GM23248 (cell line): Measurements from ENCODE around the gene NKAIN2. TPM values are rescaled to one million over a fixed set of nuclear protein-coding genes. Genes with fewer than 3 reads are reported as not detected.

ENCODE experiments used
- DNase-seq: peaks from one replicate; pipeline ENCODE4 v3.0.0-alpha.2; 2015
- H2AFZ ChIP-seq: fragments of 200-600 bp; sonication (generic); 2 replicates; pipeline ENCODE4 v1.6.1; 2016; ENCODE audit warnings: antibody characterized with exemption
- H3F3A ChIP-seq: fragments of 200-600 bp; sonication (generic); 2 replicates; pipeline ENCODE4 v1.6.1; 2016; ENCODE audit warnings: mild to moderate bottlenecking, antibody characterized with exemption, mixed run types; ENCODE audit not compliant: insufficient read depth
- H3K27ac ChIP-seq: fragments of 200-600 bp; sonication (generic); 2 replicates; pipeline ENCODE4 v1.5.1; 2016; ENCODE audit warnings: mild to moderate bottlenecking
- H3K27me3 ChIP-seq: fragments of 200-600 bp; sonication (generic); replicated peaks from 2 replicates; pipeline ENCODE4 v1.6.1; 2016; ENCODE audit warnings: mild to moderate bottlenecking; ENCODE audit not compliant: insufficient read depth
- H3K36me3 ChIP-seq: fragments of 200-600 bp; sonication (generic); 2 replicates; pipeline ENCODE4 v1.6.1; 2016; ENCODE audit warnings: low read depth, mild to moderate bottlenecking
- H3K4me1 ChIP-seq: fragments of 200-600 bp; sonication (generic); 2 replicates; pipeline ENCODE4 v1.6.1; 2016; ENCODE audit warnings: mild to moderate bottlenecking; ENCODE audit not compliant: insufficient read depth
- H3K4me2 ChIP-seq: fragments of 200-600 bp; sonication (generic); one replicate; pipeline ENCODE4 v1.6.1; 2016; ENCODE audit warnings: mild to moderate bottlenecking; ENCODE audit not compliant: unreplicated experiment
- H3K4me3 ChIP-seq: fragments of 200-600 bp; sonication (generic); 2 replicates; pipeline ENCODE4 v1.5.1; 2016; ENCODE audit warnings: mild to moderate bottlenecking
- H3K79me2 ChIP-seq: fragments of 200-600 bp; sonication (generic); 2 replicates; pipeline ENCODE4 v1.6.1; 2016; ENCODE audit warnings: mild to moderate bottlenecking; ENCODE audit not compliant: insufficient read depth
- H3K9ac ChIP-seq: fragments of 200-600 bp; sonication (generic); 2 replicates; pipeline ENCODE4 v1.6.1; 2016; ENCODE audit warnings: mild to moderate bottlenecking
- H3K9me2 ChIP-seq: fragments of 200-600 bp; sonication (generic); 2 replicates; pipeline ENCODE4 v1.6.1; 2016; ENCODE audit warnings: mixed run types, mild to moderate bottlenecking, moderate library complexity; ENCODE audit not compliant: insufficient read depth
- H3K9me3 ChIP-seq: fragments of 200-600 bp; sonication (generic); one replicate; pipeline ENCODE4 v1.6.1; 2017; ENCODE audit warnings: low read depth
- H4K20me1 ChIP-seq: fragments of 200-600 bp; sonication (generic); 2 replicates; pipeline ENCODE4 v1.6.0; 2016; ENCODE audit not compliant: insufficient read depth
- EZH2 ChIP-seq: fragments of 200-600 bp; sonication (generic); IDR thresholded peaks from 2 replicates; pipeline ENCODE4 v1.6.1; 2018; ENCODE audit warnings: antibody characterized with exemption, mild to moderate bottlenecking; ENCODE audit not compliant: insufficient read depth, poor library complexity, severe bottlenecking
- EZH2phosphoT487 ChIP-seq: fragments of 200-600 bp; sonication (generic); IDR thresholded peaks from 2 replicates; pipeline ENCODE4 v1.6.1; 2018; ENCODE audit warnings: antibody characterized with exemption, moderate library complexity, mild to moderate bottlenecking, low read depth; ENCODE audit not compliant: insufficient read depth
- WGBS, 2 experiments: methylation state at CpG; one replicate each; pipeline ENCODE4 v1.1.6; 2015 to 2017; ENCODE audit warnings: low lambda C conversion rate in 2 of 2, low coverage in 1 of 2; ENCODE audit errors: missing lambda C conversion rate in 2 of 2; 5-methylcytosine and 5-hydroxymethylcytosine counted together
- in situ Hi-C: fragments of 300-500 bp; cut with MboI; formaldehyde crosslinking; loops from 2 replicates; pipeline ENCODE4 v1.15.0; 2020
- polyA plus RNA-seq: library from polyadenylated mRNA; unstranded; fragments of >200 nt; fragmentation: Nextera tagmentation; extraction: Ambion mirVana; gene quantifications from 2 replicates; pipeline ENCODE4 v1.2.1, GENCODE V29; 2016
- total RNA-seq: library from RNA; depleted of rRNA; stranded (reverse); fragments of >200 nt; shearing (Covaris generic); gene quantifications from 2 replicates; pipeline ENCODE4 v1.2.3, GENCODE V29; 2014

NKAIN2 gene
- total and polyA plus RNA-seq, 2 experiments from 2014 or later = not detected

GRCh38 chr6:123808556-123808955 is 4.9 kb downstream of the NKAIN2 start:
- no peaks in the 10 kb centered on the region for H3F3A ChIP-seq
- H3K4me2 ChIP-seq = no peak overlapping the region
- no peak overlapping the region for H3K4me3 ChIP-seq
- in situ Hi-C loops = no loop called here
- H3K79me2 ChIP-seq = no peaks in the 10 kb centered on the region
- no peak for DNase-seq
- no peak overlapping the region for H3K27ac ChIP-seq
- TF ChIP-seq EZH2phosphoT487 = no peak
- TF ChIP-seq EZH2 = no peak
- H4K20me1 ChIP-seq = no peaks in the 10 kb centered on the region
- no peak overlapping the region for H3K9ac ChIP-seq
- H3K36me3 ChIP-seq = no peaks in the 10 kb centered on the region
- no peaks in the 10 kb centered on the region for H3K9me3 ChIP-seq
- 68 to 70% methylated on average over 3 of the region's 3 CpGs for WGBS, 2 experiments
- no peaks in the 10 kb centered on the region for H3K9me2 ChIP-seq
- no peaks in the 10 kb centered on the region for H3K4me1 ChIP-seq
- no peak overlapping the region for H2AFZ ChIP-seq
- H3K27me3 ChIP-seq = peaks cover 49% of the 10 kb centered on the region

- 65 to 70% methylated on average over 3 of the region's 3 CpGs for WGBS, 2 experiments
- Histone ChIP-seq H4K20me1 (no peaks in the 10 kb centered on the region), H3K9me2 (no peaks in the 10 kb centered on the region)
Observed at GRCh38 chr6:123810214-123810613, 6.5 kb downstream of the NKAIN2 start.

GRCh38 chr6:123810948-123811347 is 7.3 kb downstream of the NKAIN2 start:
- H3K9me3 ChIP-seq = no peaks in the 10 kb centered on the region
- in situ Hi-C loops = no loop called here
- WGBS, 2 experiments = 61 to 62% methylated on average over 2 of the region's 2 CpGs

More at GRCh38 chr6:123810214-123810613, 6.5 kb downstream of the NKAIN2 start:
- in situ Hi-C loops = no loop called here
- H3K27me3 ChIP-seq = peaks cover 35% of the 10 kb centered on the region
- no peak overlapping the region for H3K4me3 ChIP-seq
- no peaks in the 10 kb centered on the region for H3K9me3 ChIP-seq
- no peak overlapping the region for H3K27ac ChIP-seq
- H3K4me2 ChIP-seq = no peak overlapping the region
- no peaks in the 10 kb centered on the region for H3K4me1 ChIP-seq
- no peak overlapping the region for H2AFZ ChIP-seq
- no peaks in the 10 kb centered on the region for H3F3A ChIP-seq
- TF ChIP-seq EZH2 = no peak
- no peak for TF ChIP-seq EZH2phosphoT487
- DNase-seq = no peak
- no peaks in the 10 kb centered on the region for H3K79me2 ChIP-seq
- no peaks in the 10 kb centered on the region for H3K36me3 ChIP-seq
- H3K9ac ChIP-seq = no peak overlapping the region

GRCh38 chr6:123811378-123811777 is 7.7 kb downstream of the NKAIN2 start:
- H2AFZ ChIP-seq = no peak overlapping the region
- WGBS, 2 experiments = 0 to 9% methylated on average over 1 of the region's 1 CpG
- H4K20me1 ChIP-seq = no peaks in the 10 kb centered on the region
- H3F3A ChIP-seq = no peaks in the 10 kb centered on the region
- H3K36me3 ChIP-seq = no peaks in the 10 kb centered on the region
- in situ Hi-C loops = no loop called here
- no peak for DNase-seq
- no peaks in the 10 kb centered on the region for H3K9me2 ChIP-seq
- no peaks in the 10 kb centered on the region for H3K9me3 ChIP-seq
- H3K4me2 ChIP-seq = no peak overlapping the region
- peaks cover 24% of the 10 kb centered on the region for H3K27me3 ChIP-seq
- TF ChIP-seq EZH2phosphoT487 = no peak
- TF ChIP-seq EZH2 = no peak
- no peaks in the 10 kb centered on the region for H3K79me2 ChIP-seq
- H3K4me3 ChIP-seq = no peak overlapping the region
- H3K27ac ChIP-seq = no peak overlapping the region
- no peak overlapping the region for H3K9ac ChIP-seq
- H3K4me1 ChIP-seq = no peaks in the 10 kb centered on the region

More at GRCh38 chr6:123810948-123811347, 7.3 kb downstream of the NKAIN2 start:
- no peaks in the 10 kb centered on the region for H3K9me2 ChIP-seq
- no peak overlapping the region for H3K9ac ChIP-seq
- H3F3A ChIP-seq = no peaks in the 10 kb centered on the region
- H3K27me3 ChIP-seq = peaks cover 28% of the 10 kb centered on the region
- no peak overlapping the region for H3K27ac ChIP-seq
- DNase-seq = no peak
- H3K79me2 ChIP-seq = no peaks in the 10 kb centered on the region
- no peak for TF ChIP-seq EZH2
- TF ChIP-seq EZH2phosphoT487 = no peak
- H3K4me1 ChIP-seq = no peaks in the 10 kb centered on the region
- H2AFZ ChIP-seq = no peak overlapping the region
- H3K4me3 ChIP-seq = no peak overlapping the region
- H3K4me2 ChIP-seq = no peak overlapping the region
- H3K36me3 ChIP-seq = no peaks in the 10 kb centered on the region
- H4K20me1 ChIP-seq = no peaks in the 10 kb centered on the region

GRCh38 chr6:123812621-123813020 is 9.0 kb downstream of the NKAIN2 start:
- 44 to 45% methylated on average over 2 of the region's 2 CpGs for WGBS, 2 experiments
- Histone ChIP-seq H3K9me3 (no peaks in the 10 kb centered on the region), H4K20me1 (no peaks in the 10 kb centered on the region), H3K27ac (no peak overlapping the region), H3K9me2 (no peaks in the 10 kb centered on the region), H2AFZ (no peak overlapping the region), H3K4me2 (no peak overlapping the region), H3K79me2 (no peaks in the 10 kb centered on the region), H3K9ac (no peak overlapping the region), H3K27me3 (0 out of 2 replicates have a peak, but pooled peaks cover 14% of the 10 kb centered on the region), H3K4me3 (no peak overlapping the region), H3K4me1 (no peaks in the 10 kb centered on the region), H3F3A (no peaks in the 10 kb centered on the region), H3K36me3 (no peaks in the 10 kb centered on the region)
- TF ChIP-seq EZH2phosphoT487 (no peak), EZH2 (no peak)
- in situ Hi-C loops = no loop called here
- no peak for DNase-seq
